ENCODE data around the gene SYF2. TPM values are rescaled to one million over a fixed set of nuclear protein-coding genes. Genes with fewer than 3 reads are reported as not detected.

Gene SYF2
- total RNA-seq, 1 donor from 2014 or later: 43.7 TPM

GRCh38 chr1:25199819-25200620 is 32.3 kb downstream of the SYF2 start:
- FAIRE-seq (no peak), DNase-seq (ENCODE audit: low read depth) (no peak)
- no peak overlapping the region for H3K4me3 ChIP-seq (ENCODE audit: low read depth, low read length)
- H3K27me3 ChIP-seq (ENCODE audit: control insufficient read depth, insufficient read depth, low read length): peaks cover 3% of the 10 kb centered on the region
- no peaks in the 10 kb centered on the region for H3K36me3 ChIP-seq (ENCODE audit: control insufficient read depth, insufficient read depth, low read length)
- TF ChIP-seq CTCF (IDR thresholded peaks at IDR 0.05; ENCODE audit: insufficient read depth, low read length, severe bottlenecking): no peak

- no peaks in the 10 kb centered on the region for H3K36me3 ChIP-seq (ENCODE audit: control insufficient read depth, insufficient read depth, low read length)
- no peak for FAIRE-seq
- no peak for DNase-seq (ENCODE audit: low read depth)
- no peak overlapping the region for H3K4me3 ChIP-seq (ENCODE audit: low read depth, low read length)
- TF ChIP-seq CTCF (IDR thresholded peaks at IDR 0.05; ENCODE audit: insufficient read depth, low read length, severe bottlenecking): no peak
- H3K27me3 ChIP-seq (ENCODE audit: control insufficient read depth, insufficient read depth, low read length): peaks cover 3% of the 10 kb centered on the region
These were observed 33.5 kb downstream of the SYF2 start for GRCh38 chr1:25198663-25199252.

GRCh38 chr1:25197982-25198662 is 34.2 kb downstream of the SYF2 start:
- Histone ChIP-seq H3K27me3 (ENCODE audit: control insufficient read depth, insufficient read depth, low read length) (peaks cover 3% of the 10 kb centered on the region), H3K36me3 (ENCODE audit: control insufficient read depth, insufficient read depth, low read length) (no peaks in the 10 kb centered on the region), H3K4me3 (ENCODE audit: low read depth, low read length) (no peak overlapping the region)
- DNase-seq (ENCODE audit: low read depth): peak; percentile 12
- TF ChIP-seq CTCF (IDR thresholded peaks at IDR 0.05; ENCODE audit: insufficient read depth, low read length, severe bottlenecking): no peak
- peak; percentile 18 for FAIRE-seq

GRCh38 chr1:25197235-25197975 is 34.9 kb downstream of the SYF2 start:
- H3K27me3 ChIP-seq (ENCODE audit: control insufficient read depth, insufficient read depth, low read length): peaks cover 3% of the 10 kb centered on the region
- no peak overlapping the region for H3K4me3 ChIP-seq (ENCODE audit: low read depth, low read length)
- DNase-seq (ENCODE audit: low read depth): no peak
- FAIRE-seq: peak; percentile 13
- no peak for TF ChIP-seq CTCF (IDR thresholded peaks at IDR 0.05; ENCODE audit: insufficient read depth, low read length, severe bottlenecking)
- no peaks in the 10 kb centered on the region for H3K36me3 ChIP-seq (ENCODE audit: control insufficient read depth, insufficient read depth, low read length)

- Histone ChIP-seq H3K4me3 (ENCODE audit: low read depth, low read length) (no peak overlapping the region), H3K36me3 (ENCODE audit: control insufficient read depth, insufficient read depth, low read length) (no peaks in the 10 kb centered on the region), H3K27me3 (ENCODE audit: control insufficient read depth, insufficient read depth, low read length) (peaks cover 3% of the 10 kb centered on the region)
- no peak for FAIRE-seq
- DNase-seq (ENCODE audit: low read depth): no peak
- TF ChIP-seq CTCF (IDR thresholded peaks at IDR 0.05; ENCODE audit: insufficient read depth, low read length, severe bottlenecking): no peak
These were observed 35.5 kb downstream of the SYF2 start for GRCh38 chr1:25196830-25197229.
